GM19193 (cell line): Measurements from ENCODE around the gene IL3.

ENCODE experiments used
- POLR2A ChIP-seq: IDR thresholded peaks from 4 replicates; pipeline ENCODE4 v1.6.1; 2011; ENCODE audit not compliant: insufficient read depth, insufficient read length; ENCODE audit errors: extremely low read depth

The IL3 gene

DNA sequence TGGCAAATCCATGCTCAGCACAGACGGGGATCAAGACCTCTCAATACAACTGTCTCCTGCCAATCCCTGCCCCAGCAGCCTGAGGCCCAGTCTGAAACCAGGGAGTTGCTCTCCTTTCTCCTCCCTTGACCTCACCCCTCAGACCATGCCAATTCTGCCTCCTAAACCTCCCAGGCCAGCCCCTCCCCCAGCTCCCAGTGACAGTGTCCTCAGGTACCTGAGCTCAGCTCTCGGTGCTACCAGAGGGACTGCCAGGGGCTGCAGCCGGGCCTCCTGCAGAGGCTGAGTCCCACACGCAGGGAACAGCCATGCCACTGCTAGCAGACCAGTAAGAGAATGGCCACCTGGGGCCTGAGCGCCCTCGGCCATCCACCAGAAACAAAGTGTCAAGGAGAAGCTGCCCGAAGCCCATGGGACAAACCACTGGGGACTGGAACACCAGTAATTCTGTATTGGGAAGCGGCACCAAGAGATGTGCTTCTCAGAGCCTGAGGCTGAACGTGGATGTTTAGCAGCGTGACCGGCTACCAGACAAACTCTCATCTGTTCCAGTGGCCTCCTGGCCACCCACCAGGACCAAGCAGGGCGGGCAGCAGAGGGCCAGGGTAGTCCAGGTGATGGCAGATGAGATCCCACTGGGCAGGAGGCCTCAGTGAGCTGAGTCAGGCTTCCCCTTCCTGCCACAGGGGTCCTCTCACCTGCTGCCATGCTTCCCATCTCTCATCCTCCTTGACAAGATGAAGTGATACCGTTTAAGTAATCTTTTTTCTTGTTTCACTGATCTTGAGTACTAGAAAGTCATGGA is 557 bp upstream of the IL3 start:
- TF ChIP-seq POLR2A = no peak

DNA sequence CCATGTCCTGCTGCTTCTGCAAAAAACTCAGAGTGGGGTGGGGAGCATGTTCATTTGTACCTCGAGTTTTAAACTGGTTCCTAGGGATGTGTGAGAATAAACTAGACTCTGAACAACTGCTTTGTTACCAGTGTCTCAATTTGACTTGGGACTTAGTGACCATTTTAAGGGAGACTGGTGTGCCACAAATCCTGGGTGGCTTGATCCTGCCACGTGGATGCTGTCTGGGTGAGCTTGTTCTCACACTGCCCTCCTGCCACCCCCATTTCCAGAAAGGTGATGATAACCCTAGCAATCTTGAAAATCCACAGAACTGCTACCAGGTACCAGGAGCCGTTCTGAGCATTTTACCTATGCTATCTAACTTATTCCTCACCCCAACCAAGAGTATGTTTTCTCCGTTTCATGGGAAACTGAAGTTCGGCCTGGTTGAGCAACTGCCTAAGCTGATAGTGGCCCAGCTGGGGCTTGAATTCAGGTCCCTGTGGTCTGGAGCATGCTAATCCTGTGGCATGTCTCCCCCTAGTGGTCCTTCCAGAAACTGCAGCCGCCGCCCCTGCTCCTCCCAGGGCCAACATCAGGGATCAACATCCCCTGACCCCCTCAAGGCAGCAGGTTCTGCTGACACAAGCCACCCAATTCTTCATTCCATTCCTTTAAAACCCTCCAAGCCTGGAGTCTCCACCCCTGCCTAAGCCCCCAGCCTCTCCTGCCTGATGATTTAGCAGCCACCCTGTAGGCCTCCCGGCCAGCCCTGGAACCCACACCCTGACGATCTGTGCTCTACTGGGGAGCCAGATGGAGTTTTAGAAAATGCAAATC is 2.8 kb downstream of the IL3 start:
- TF ChIP-seq POLR2A = no peak

GRCh38 chr5:132064140-132064539 is 3.7 kb downstream of the IL3 start:
- TF ChIP-seq POLR2A = no peak

- TF ChIP-seq POLR2A = no peak
Measured at GRCh38 chr5:132064738-132065331, 4.4 kb downstream of the IL3 start.

- TF ChIP-seq POLR2A = no peak
Measured at GRCh38 chr5:132065351-132065937, 5.0 kb downstream of the IL3 start.

DNA sequence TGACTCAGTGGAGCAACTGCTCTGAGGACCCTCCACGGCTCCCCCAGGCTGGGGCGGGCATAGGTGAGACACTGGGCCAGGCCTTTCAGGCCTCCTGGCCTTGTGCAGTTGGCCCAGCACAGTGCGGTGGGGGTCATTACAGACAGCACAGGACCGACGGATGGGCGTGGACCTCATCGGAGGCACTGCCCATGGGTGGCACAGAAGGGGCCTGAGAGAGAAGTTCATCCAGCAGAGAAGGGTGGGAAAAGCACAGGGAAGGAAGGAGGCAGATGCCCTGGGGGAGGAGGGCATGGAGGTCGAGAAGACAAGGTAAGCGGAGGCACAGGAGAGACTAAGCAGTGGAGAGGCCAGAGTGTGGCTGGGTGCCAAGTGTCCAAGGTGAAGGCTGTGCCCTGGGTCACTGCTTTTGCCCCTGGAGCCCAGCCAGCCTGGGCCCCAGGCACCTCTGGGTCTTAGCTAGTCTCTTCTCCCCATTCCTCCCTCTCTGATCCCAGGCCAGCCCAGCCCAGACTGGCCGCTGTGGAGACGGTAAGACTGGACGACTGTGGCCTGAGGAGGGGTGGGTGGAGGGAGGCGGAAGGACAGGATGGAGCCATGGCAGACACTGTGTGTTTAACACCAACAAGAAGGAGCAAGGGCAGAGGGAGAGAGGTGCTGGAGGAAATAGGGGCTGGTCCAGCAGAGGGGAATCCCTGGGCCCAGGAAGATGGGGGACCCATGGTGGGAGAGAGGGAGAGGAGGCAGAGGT is 5.7 kb downstream of the IL3 start:
- no peak for TF ChIP-seq POLR2A

DNA sequence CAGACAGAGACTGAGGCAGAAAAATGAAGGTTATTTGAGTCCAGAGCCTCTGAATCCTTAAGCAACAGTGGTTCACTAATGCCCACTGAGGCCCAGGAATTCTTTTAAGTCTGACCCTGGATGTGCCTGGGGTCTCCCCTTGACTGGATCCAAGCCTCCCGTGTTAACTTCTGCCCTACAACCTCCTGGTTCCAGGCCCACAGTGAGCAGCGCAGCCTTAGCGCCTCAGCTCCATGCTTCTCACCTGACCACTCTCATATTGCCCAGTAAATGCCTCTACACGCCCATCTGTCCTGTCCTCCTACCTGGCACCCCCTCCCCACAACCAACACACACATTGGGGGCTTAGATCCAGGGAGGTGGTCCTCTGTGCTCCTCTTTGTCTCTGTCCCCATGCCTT is 6.4 kb downstream of the IL3 start:
- no peak for TF ChIP-seq POLR2A

DNA sequence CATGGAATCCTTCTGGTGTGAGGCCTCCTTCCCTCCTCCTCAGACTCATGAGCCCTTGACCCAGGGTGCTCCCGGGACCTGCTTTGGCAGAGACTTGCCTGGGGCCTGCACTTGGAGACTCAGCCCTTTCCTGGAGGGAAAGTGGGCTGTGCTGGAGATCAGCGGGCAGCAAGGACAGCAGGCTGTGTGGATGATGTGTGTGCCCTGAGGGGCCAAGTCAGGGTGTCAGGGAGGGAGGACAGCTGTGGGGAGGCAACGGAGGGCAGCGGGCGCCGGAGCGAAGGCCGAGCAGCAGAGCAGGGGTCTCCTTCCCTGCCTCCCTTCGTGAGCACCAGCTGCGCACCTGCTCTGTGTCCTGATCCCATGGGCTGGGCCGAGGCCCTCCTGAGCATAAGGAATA is 7.0 kb downstream of the IL3 start:
- TF ChIP-seq POLR2A = no peak

GRCh38 chr5:132067941-132068808 is 7.7 kb downstream of the IL3 start:
- no peak for TF ChIP-seq POLR2A

DNA sequence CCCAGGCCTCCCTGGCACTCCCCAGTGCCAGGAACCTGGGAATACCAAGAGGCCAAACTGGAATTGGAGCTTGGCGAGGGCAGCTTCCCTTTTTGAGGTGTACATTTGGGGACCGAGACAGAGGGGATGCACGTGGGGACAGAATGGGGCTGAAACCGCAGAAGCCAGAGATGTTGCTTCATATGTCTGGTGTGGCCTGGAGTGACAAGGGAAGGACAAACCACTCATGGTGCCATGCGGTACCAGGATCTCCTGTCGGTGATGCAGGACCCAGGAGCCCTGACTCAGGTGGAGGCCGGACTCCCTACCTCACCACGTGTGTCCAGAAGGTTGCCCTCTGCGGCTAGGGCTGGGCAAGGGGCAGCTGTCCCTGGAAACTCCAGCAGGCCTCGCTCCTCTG is 9.1 kb downstream of the IL3 start:
- no peak for TF ChIP-seq POLR2A

GRCh38 chr5:132069994-132070393 is 9.5 kb downstream of the IL3 start:
- no peak for TF ChIP-seq POLR2A

- no peak for TF ChIP-seq POLR2A
Measured at GRCh38 chr5:132070460-132071337, 10.2 kb downstream of the IL3 start.

- no peak for TF ChIP-seq POLR2A
Measured at GRCh38 chr5:132071338-132071707, 10.9 kb downstream of the IL3 start.
